HCT116 (cell line): Measurements from ENCODE around the gene FAR1. TPM values are rescaled to one million over a fixed set of nuclear protein-coding genes. Genes with fewer than 3 reads are reported as not detected.
"Not testable (repeated sequence)": the region's sequence is repeated elsewhere in the genome, so short reads cannot be mapped to it uniquely, and the experiment has no call there.

Experiments used
- ATAC-seq: fragments of 200-7000 bp; cut with Tn5 transposase; 2 replicates; pipeline ENCODE4 v1.9.1; 2020; ENCODE audit warnings: mild to moderate bottlenecking, moderate library complexity
- BruUV-seq: library from RNA; stranded (reverse); fragments of 400-500 nt; replicated peaks from 2 replicates; lab custom pipeline; 2021; lab: Mats Ljungman, UMichigan
- CTCF ChIA-PET: fragments of 300-600 bp; sonication (Branson Sonifier 250); formaldehyde crosslinking; loops from one replicate; lab custom pipeline; 2021; ENCODE audit warnings: antibody characterized with exemption; lab: Charles Lee
- POLR2A ChIA-PET: fragments of 300-600, 350-600 bp; sonication (Branson Sonifier 250); formaldehyde crosslinking; loops from one replicate; lab custom pipeline; 2021; ENCODE audit warnings: antibody characterized with exemption; lab: Charles Lee
- RAD21 ChIA-PET, 2 experiments: fragments of 300-600 bp; sonication (Branson Sonifier 250); formaldehyde crosslinking; loops; one replicate each; lab custom pipeline; 2023; ENCODE audit warnings: low total read pairs in 2 of 2; ENCODE audit not compliant: uncharacterized antibody in 2 of 2, unreplicated experiment in 2 of 2, low non-redundant PET in 1 of 2; lab: Charles Lee
- DNase-seq: peaks from one replicate; pipeline ENCODE4 v3.0.0-alpha.2; 2010; ENCODE audit warnings: low read depth, low spot score
- H2AFZ ChIP-seq: fragments of 200-600 bp; shearing (Covaris generic), sonication (generic); 2 replicates; pipeline ENCODE4 v1.6.1; 2017; ENCODE audit warnings: low read depth, mixed run types, mixed read lengths, antibody characterized with exemption, low read length; ENCODE audit not compliant: poor library complexity, severe bottlenecking
- H3K27ac ChIP-seq: 2 replicates; pipeline ENCODE4 v1.5.1; 2012; ENCODE audit warnings: low read depth, low read length
- H3K27me3 ChIP-seq: fragments of 200-600 bp; sonication (generic); 2 replicates; pipeline ENCODE4 v1.6.1; 2016; ENCODE audit warnings: mixed run types, low read length, mixed read lengths; ENCODE audit not compliant: insufficient read depth
- H3K36me3 ChIP-seq, 2 experiments: fragments of 200-500 bp in 1 of 2; fragments of 200-600 bp in 1 of 2; sonication (Bioruptor generic) in 1 of 2; sonication (generic) in 1 of 2; 2 replicates each; pipeline versions ENCODE4 v1.5.1 to v1.6.1; 2014 to 2016; ENCODE audit warnings: low read length in 2 of 2, inconsistent platforms in 1 of 2, mixed read lengths in 1 of 2, mixed run types in 1 of 2; ENCODE audit not compliant: insufficient read depth in 2 of 2, control insufficient read depth in 1 of 2
- H3K4me1 ChIP-seq, 2 experiments: fragments of 200-600 bp in 1 of 2; sonication (generic) in 1 of 2; 2 replicates each; pipeline versions ENCODE4 v1.5.1 to v1.6.1; 2012 to 2017; ENCODE audit warnings: low read length in 2 of 2, inconsistent platforms in 1 of 2, mild to moderate bottlenecking in 1 of 2, mixed read lengths in 1 of 2, mixed run types in 1 of 2, moderate library complexity in 1 of 2; ENCODE audit not compliant: insufficient read depth in 2 of 2, control insufficient read depth in 1 of 2
- H3K4me2 ChIP-seq: fragments of 200-600 bp; sonication (generic); 2 replicates; pipeline ENCODE4 v1.6.1; 2017; ENCODE audit warnings: mixed run types, low read length, mixed read lengths
- H3K4me3 ChIP-seq, 2 experiments: fragments of 200-600 bp in 1 of 2; sonication (generic) in 1 of 2; replicated peaks in 1 of 2; 2 replicates each; pipeline ENCODE4 v1.5.1; 2011 to 2016; ENCODE audit warnings: low read length in 2 of 2, control low read depth in 1 of 2, low read depth in 1 of 2, mild to moderate bottlenecking in 1 of 2, mixed read lengths in 1 of 2, mixed run types in 1 of 2
- H3K79me2 ChIP-seq: fragments of 200-600 bp; sonication (generic); 2 replicates; pipeline ENCODE4 v1.6.1; 2017; ENCODE audit warnings: mild to moderate bottlenecking, mixed run types, low read length, moderate library complexity, mixed read lengths; ENCODE audit not compliant: insufficient read depth
- H3K9ac ChIP-seq: fragments of 200-600 bp; sonication (generic); 2 replicates; pipeline ENCODE4 v1.6.1; 2016; ENCODE audit warnings: low read length, mixed read lengths
- H3K9me2 ChIP-seq: fragments of 200-600 bp; sonication (generic), shearing (Covaris generic); 2 replicates; pipeline ENCODE4 v1.6.1; 2017; ENCODE audit warnings: mixed run types, mild to moderate bottlenecking, moderate library complexity; ENCODE audit not compliant: insufficient read depth
- H3K9me3 ChIP-seq, 2 experiments: fragments of 200-500 bp in 1 of 2; fragments of 200-600 bp in 1 of 2; sonication (Bioruptor generic) in 1 of 2; sonication (generic) in 1 of 2; 2 replicates each; pipeline ENCODE4 v1.6.1; 2014 to 2017; ENCODE audit warnings: low read length in 2 of 2, mixed read lengths in 2 of 2, inconsistent platforms in 1 of 2, low read depth in 1 of 2, mild to moderate bottlenecking in 1 of 2, mixed run types in 1 of 2, moderate library complexity in 1 of 2; ENCODE audit not compliant: control insufficient read depth in 1 of 2, insufficient read depth in 1 of 2
- H4K20me1 ChIP-seq: fragments of 200-600 bp; sonication (generic), shearing (Covaris generic); 2 replicates; pipeline ENCODE4 v1.6.1; 2017; ENCODE audit warnings: mixed run types, mild to moderate bottlenecking, moderate library complexity; ENCODE audit not compliant: insufficient read depth
- CBX3 ChIP-seq: IDR thresholded peaks from 2 replicates; pipeline ENCODE4 v1.6.1; 2012; ENCODE audit warnings: low read depth
- CEBPB ChIP-seq: IDR thresholded peaks from 2 replicates; pipeline ENCODE4 v1.6.1; 2012; ENCODE audit warnings: low read depth
- SP1 ChIP-seq: IDR thresholded peaks from 2 replicates; pipeline ENCODE4 v1.6.1; 2012; ENCODE audit warnings: low read depth
- YY1 ChIP-seq: IDR thresholded peaks from 2 replicates; pipeline ENCODE4 v1.6.1; 2011; ENCODE audit warnings: low read length, low read depth, moderate library complexity, mild to moderate bottlenecking; ENCODE audit not compliant: insufficient replicate concordance; ENCODE audit errors: extremely low read depth
- ZNF274 ChIP-seq: fragments of 200-500 bp; sonication (Bioruptor generic); IDR thresholded peaks from 2 replicates; pipeline ENCODE4 v1.6.1; 2014; ENCODE audit warnings: mild to moderate bottlenecking, low read depth, low read length, inconsistent platforms
- intact Hi-C: fragments of 100-400 bp; cut with micrococcal nuclease; formaldehyde crosslinking; loops from 2 replicates; pipeline ENCODE4 v1.10.0; 2022
- total RNA-seq: library from RNA; stranded (reverse); gene quantifications from one replicate; pipeline ENCODE4 v1.2.1, GENCODE V29; 2021; ENCODE audit not compliant: unreplicated experiment
- TF ChIP-seq, protein P1 (sequence below): IDR thresholded peaks from 2 replicates; pipeline ENCODE4 v1.6.1; 2012

The FAR1 gene
- total RNA-seq, 1 experiment from 2014 or later: 74.3 TPM

DNA sequence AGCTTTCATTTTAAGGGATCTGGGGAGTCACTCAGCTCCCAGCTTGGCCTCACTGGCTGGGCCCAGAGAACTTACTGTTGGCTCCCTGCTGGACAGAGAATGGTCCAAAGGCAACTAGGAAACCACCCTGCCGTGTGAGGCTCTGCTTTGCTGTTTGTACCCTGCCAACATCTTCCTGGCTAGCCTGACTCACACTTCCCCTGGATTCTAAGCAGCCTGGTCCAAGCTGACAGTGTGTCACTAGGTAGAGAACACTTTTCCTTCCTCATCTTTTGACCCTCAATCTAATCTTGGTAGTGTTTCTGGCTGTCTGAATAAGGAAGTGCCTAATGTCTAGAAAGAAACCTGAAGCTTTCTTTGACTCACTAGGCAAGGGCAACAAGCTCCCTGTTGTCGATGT lies 76.7 kb downstream of the FAR1 start:
- intact Hi-C loops: no loop called here

DNA sequence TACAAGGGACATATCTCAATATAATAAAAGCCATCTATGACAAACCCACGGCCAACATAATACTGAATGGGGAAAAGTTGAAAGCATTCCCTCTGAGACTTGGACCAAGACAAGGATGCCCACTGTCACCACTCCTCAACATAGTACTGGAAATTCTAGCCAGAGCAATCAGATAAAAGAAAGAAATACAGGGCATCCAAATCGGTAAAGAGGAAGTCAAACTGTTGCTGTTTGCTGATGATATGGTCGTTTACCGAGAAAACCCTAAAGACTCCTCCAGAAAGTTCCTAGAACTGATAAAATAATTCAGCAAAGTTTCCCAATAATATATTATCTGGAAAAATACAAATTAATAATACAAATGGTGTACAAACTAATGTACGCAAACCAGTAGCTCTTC lies 84.8 kb downstream of the FAR1 start:
- H3K4me3 ChIP-seq, H3K9me2 ChIP-seq, POLR2A ChIA-PET, RAD21 ChIA-PET, DNase-seq, H3K36me3 ChIP-seq, H3K27ac ChIP-seq, H4K20me1 ChIP-seq, H3K79me2 ChIP-seq, H3K4me2 ChIP-seq, H3K9ac ChIP-seq, H3K27me3 ChIP-seq, intact Hi-C loops, ATAC-seq, H3K4me1 ChIP-seq, CTCF ChIA-PET, H2AFZ ChIP-seq, BruUV-seq, H3K9me3 ChIP-seq: not testable (repeated sequence)

More for the DNA sequence above, 76.7 kb downstream of the FAR1 start:
- H3K27ac ChIP-seq: no peak overlapping the region
- H3K9me2 ChIP-seq: no peaks in the 10 kb centered on the region; the same call in none of the 2 replicates
- no peaks in the 10 kb centered on the region for H4K20me1 ChIP-seq
- RAD21 ChIA-PET: no interaction called here
- CTCF ChIA-PET: no interaction called here
- no peaks in the 10 kb centered on the region for H3K36me3 ChIP-seq
- no peaks in the 10 kb centered on the region for H3K79me2 ChIP-seq
- H3K4me1 ChIP-seq: no peaks in the 10 kb centered on the region
- H2AFZ ChIP-seq: no peak overlapping the region
- no peaks in the 10 kb centered on the region for H3K27me3 ChIP-seq
- no TSS peak for BruUV-seq
- ATAC-seq (no peak), DNase-seq (no peak)
- TF ChIP-seq, protein P1, sequence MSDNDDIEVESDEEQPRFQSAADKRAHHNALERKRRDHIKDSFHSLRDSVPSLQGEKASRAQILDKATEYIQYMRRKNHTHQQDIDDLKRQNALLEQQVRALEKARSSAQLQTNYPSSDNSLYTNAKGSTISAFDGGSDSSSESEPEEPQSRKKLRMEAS: no peak
- TF ChIP-seq ZNF274 (no peak), CBX3 (no peak), YY1 (no peak), SP1 (no peak), CEBPB (no peak)
- POLR2A ChIA-PET: no interaction called here
- no peak overlapping the region for H3K9ac ChIP-seq
- H3K4me2 ChIP-seq: no peak overlapping the region
- no peak overlapping the region for H3K4me3 ChIP-seq
- H3K9me3 ChIP-seq: no peaks in the 10 kb centered on the region
